GM23338 (cell line): ENCODE data around the gene VNN1. TPM values are rescaled to one million over a fixed set of nuclear protein-coding genes. Genes with fewer than 3 reads are reported as not detected.

Source experiments
- ATAC-seq: fragments of 200-7000 bp; cut with Tn5 transposase; 3 replicates; pipeline ENCODE4 v1.9.1; 2020
- DNase-seq: peaks from one replicate; pipeline ENCODE4 v3.0.0-alpha.2; 2015; ENCODE audit warnings: low spot score
- H2AFZ ChIP-seq: fragments of 200-600 bp; sonication (generic); 2 replicates; pipeline ENCODE4 v1.8.0; 2016; ENCODE audit warnings: antibody characterized with exemption, mild to moderate bottlenecking, moderate library complexity
- H3F3A ChIP-seq: fragments of 200-600 bp; sonication (generic); replicated peaks from 2 replicates; pipeline ENCODE4 v1.8.0; 2017; ENCODE audit warnings: antibody characterized with exemption, mixed run types, low read depth
- H3K27ac ChIP-seq: fragments of 200-600 bp; sonication (generic); 2 replicates; pipeline ENCODE4 v1.6.1; 2016; ENCODE audit warnings: low read depth
- H3K27me3 ChIP-seq: fragments of 200-600 bp; sonication (generic); 2 replicates; pipeline ENCODE4 v1.8.0; 2016; ENCODE audit warnings: mild to moderate bottlenecking, mixed run types, moderate library complexity; ENCODE audit not compliant: insufficient read depth
- H3K36me3 ChIP-seq: fragments of 200-600 bp; sonication (generic); 2 replicates; pipeline ENCODE4 v1.8.0; 2016; ENCODE audit warnings: mild to moderate bottlenecking; ENCODE audit not compliant: insufficient read depth
- H3K4me1 ChIP-seq: fragments of 200-600 bp; sonication (generic); 2 replicates; pipeline ENCODE4 v1.8.0; 2016; ENCODE audit warnings: mild to moderate bottlenecking, moderate library complexity; ENCODE audit not compliant: insufficient read depth
- H3K4me2 ChIP-seq: fragments of 200-600 bp; sonication (generic); 2 replicates; pipeline ENCODE4 v1.7.1; 2017; ENCODE audit warnings: mixed run types
- H3K4me3 ChIP-seq: fragments of 200-600 bp; sonication (generic); 2 replicates; pipeline ENCODE4 v1.6.1; 2016; ENCODE audit warnings: mixed run types
- H3K79me2 ChIP-seq: fragments of 200-600 bp; sonication (generic); replicated peaks from 2 replicates; pipeline ENCODE4 v1.8.0; 2017; ENCODE audit warnings: mild to moderate bottlenecking; ENCODE audit not compliant: insufficient read depth
- H3K9me2 ChIP-seq: fragments of 200-600 bp; sonication (generic); 2 replicates; pipeline ENCODE4 v1.8.0; 2017; ENCODE audit not compliant: insufficient read depth
- H4K20me1 ChIP-seq: fragments of 200-600 bp; sonication (generic); replicated peaks from 2 replicates; pipeline ENCODE4 v1.8.0; 2017; ENCODE audit warnings: mild to moderate bottlenecking; ENCODE audit not compliant: insufficient read depth
- H3K27ac Mint-ChIP-seq: 2 replicates; pipeline ENCODE4 v1.8.0; 2020; ENCODE audit warnings: inconsistent platforms, mild to moderate bottlenecking, moderate library complexity, mixed read lengths
- H3K27me3 Mint-ChIP-seq: 3 replicates; pipeline ENCODE4 v1.8.0; 2022; ENCODE audit warnings: low read depth, mild to moderate bottlenecking, moderate library complexity, mixed read lengths, inconsistent platforms; ENCODE audit not compliant: insufficient read depth, poor library complexity
- H3K36me3 Mint-ChIP-seq: 3 replicates; pipeline ENCODE4 v1.8.0; 2021; ENCODE audit warnings: low read depth, mild to moderate bottlenecking, inconsistent platforms, moderate library complexity, mixed read lengths
- H3K4me1 Mint-ChIP-seq: 3 replicates; pipeline ENCODE4 v1.8.0; 2020; ENCODE audit warnings: mild to moderate bottlenecking, inconsistent platforms, mixed read lengths
- H3K4me3 Mint-ChIP-seq: 3 replicates; pipeline ENCODE4 v1.8.0; 2021; ENCODE audit warnings: moderate library complexity, mild to moderate bottlenecking, inconsistent platforms, mixed read lengths
- H3K9me3 Mint-ChIP-seq: 3 replicates; pipeline ENCODE4 v1.8.0; 2020; ENCODE audit warnings: moderate library complexity, mild to moderate bottlenecking, inconsistent platforms, mixed read lengths
- CREB1 ChIP-seq: fragments of 250-450 bp; sonication (Bioruptor Pico); IDR thresholded peaks from 2 replicates; pipeline ENCODE4 v1.5.0; 2020; ENCODE audit warnings: low read depth, mild to moderate bottlenecking, moderate library complexity
- CTCF ChIP-seq, 2 experiments: fragments of 200-600 bp in 1 of 2; sonication (generic) in 1 of 2; conservative IDR thresholded peaks; 2 replicates each; pipeline versions ENCODE4 v1.5.1 to v1.6.1; 2016 to 2017; ENCODE audit warnings: antibody characterized with exemption in 2 of 2, low read depth in 2 of 2, mild to moderate bottlenecking in 2 of 2, moderate library complexity in 1 of 2
- EZH2 ChIP-seq: fragments of 200-600 bp; sonication (generic); IDR thresholded peaks from one replicate; pipeline ENCODE4 v1.8.0; 2017; ENCODE audit warnings: antibody characterized with exemption, mild to moderate bottlenecking, low read depth; ENCODE audit not compliant: unreplicated experiment
- EZH2phosphoT487 ChIP-seq: fragments of 200-600 bp; sonication (generic); IDR thresholded peaks from one replicate; pipeline ENCODE4 v1.8.1; 2018; ENCODE audit warnings: antibody characterized with exemption; ENCODE audit not compliant: unreplicated experiment
- JUNB ChIP-seq: IDR thresholded peaks from one replicate; pipeline ENCODE4 v1.6.1; 2016; ENCODE audit warnings: antibody characterized with exemption; ENCODE audit not compliant: unreplicated experiment
- NANOG ChIP-seq: IDR thresholded peaks from 2 replicates; pipeline ENCODE4 v1.6.1; 2016; ENCODE audit warnings: antibody characterized with exemption, borderline replicate concordance
- POLR2AphosphoS5 ChIP-seq: IDR thresholded peaks from 2 replicates; pipeline ENCODE4 v1.6.1; 2016; ENCODE audit warnings: antibody characterized with exemption, low read depth
- STAT1 ChIP-seq: IDR thresholded peaks from one replicate; pipeline ENCODE4 v1.6.1; 2016; ENCODE audit warnings: antibody characterized with exemption; ENCODE audit not compliant: unreplicated experiment
- ZNF114 ChIP-seq: fragments of 250-450 bp; sonication (Bioruptor Pico); IDR thresholded peaks from 2 replicates; pipeline ENCODE4 v1.5.0; 2020; ENCODE audit warnings: mild to moderate bottlenecking, moderate library complexity
- ZNF331 ChIP-seq: fragments of 250-450 bp; sonication (Bioruptor Pico); IDR thresholded peaks from 2 replicates; pipeline ENCODE4 v1.5.0; 2020; ENCODE audit warnings: low read depth, mild to moderate bottlenecking, moderate library complexity
- ZNF462 ChIP-seq: fragments of 250-450 bp; sonication (Bioruptor Pico); IDR thresholded peaks from 2 replicates; pipeline ENCODE4 v1.5.0; 2020; ENCODE audit warnings: mild to moderate bottlenecking, moderate library complexity
- polyA plus RNA-seq: library from polyadenylated mRNA; unstranded; fragments of >200 nt; fragmentation: Nextera tagmentation; extraction: Ambion mirVana; gene quantifications from 2 replicates; pipeline ENCODE4 v1.2.1, GENCODE V29; 2016
- total RNA-seq: library from RNA; depleted of rRNA; stranded (reverse); fragments of >200 nt; shearing (Covaris generic); gene quantifications from 2 replicates; pipeline ENCODE4 v1.2.3, GENCODE V29; 2014
- TF ChIP-seq, protein P1 (sequence below): IDR thresholded peaks from 2 replicates; pipeline ENCODE4 v1.6.1; 2016; ENCODE audit warnings: antibody characterized with exemption
- TF ChIP-seq, protein P2 (sequence below): IDR thresholded peaks from one replicate; pipeline ENCODE4 v1.6.1; 2018; ENCODE audit warnings: antibody characterized with exemption; ENCODE audit not compliant: unreplicated experiment

The VNN1 gene
- total and polyA plus RNA-seq, 2 experiments from 2014 or later = not detected

DNA sequence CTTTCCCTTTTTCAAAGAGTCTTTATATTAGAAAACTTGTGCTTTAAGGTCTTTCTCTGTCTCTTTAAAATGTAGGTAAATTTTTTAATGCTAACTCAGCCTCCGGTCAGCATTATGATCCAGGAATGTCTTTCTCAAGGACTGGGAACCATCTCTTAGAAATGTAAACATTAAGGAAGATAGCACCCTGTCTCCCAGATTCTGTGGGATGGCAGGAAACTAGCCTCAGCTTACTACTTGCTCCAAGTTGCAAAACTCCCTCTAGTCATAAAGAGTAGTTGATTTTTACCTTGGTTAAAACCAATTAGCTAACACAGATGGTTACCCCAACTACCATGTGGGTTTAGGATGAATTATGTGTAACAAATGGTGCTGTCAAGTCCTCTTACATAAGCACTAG, 50.2 kb downstream of the VNN1 start:
- no peaks in the 10 kb centered on the region for H3K27me3 Mint-ChIP-seq

More for the DNA sequence above, 50.2 kb downstream of the VNN1 start:
- no peak overlapping the region for H3K4me3 ChIP-seq
- H3K36me3 Mint-ChIP-seq = peaks cover 20% of the 10 kb centered on the region
- H3K27ac ChIP-seq = no peak overlapping the region
- no peak overlapping the region for H3K4me3 Mint-ChIP-seq
- H3K27ac Mint-ChIP-seq = no peak overlapping the region
- peaks cover 15% of the 10 kb centered on the region for H3K4me1 Mint-ChIP-seq
- H3K9me2 ChIP-seq = peaks cover 3% of the 10 kb centered on the region; the same call in 1 of the 2 replicates
- no peaks in the 10 kb centered on the region for H3F3A ChIP-seq
- no peak for ATAC-seq
- peaks cover 12% of the 10 kb centered on the region; the same call in 2 of the 3 replicates for H3K9me3 Mint-ChIP-seq
- H2AFZ ChIP-seq = no peak overlapping the region
- no peaks in the 10 kb centered on the region for H4K20me1 ChIP-seq
- DNase-seq = no peak
- H3K79me2 ChIP-seq = no peaks in the 10 kb centered on the region
- peaks cover 4% of the 10 kb centered on the region for H3K36me3 ChIP-seq
- H3K27me3 ChIP-seq = no peaks in the 10 kb centered on the region
- H3K4me1 ChIP-seq = peaks cover 8% of the 10 kb centered on the region
- TF ChIP-seq NANOG = no peak
- no peak for TF ChIP-seq ZNF462 (CRISPR knock-in tag)
- TF ChIP-seq, protein P1, sequence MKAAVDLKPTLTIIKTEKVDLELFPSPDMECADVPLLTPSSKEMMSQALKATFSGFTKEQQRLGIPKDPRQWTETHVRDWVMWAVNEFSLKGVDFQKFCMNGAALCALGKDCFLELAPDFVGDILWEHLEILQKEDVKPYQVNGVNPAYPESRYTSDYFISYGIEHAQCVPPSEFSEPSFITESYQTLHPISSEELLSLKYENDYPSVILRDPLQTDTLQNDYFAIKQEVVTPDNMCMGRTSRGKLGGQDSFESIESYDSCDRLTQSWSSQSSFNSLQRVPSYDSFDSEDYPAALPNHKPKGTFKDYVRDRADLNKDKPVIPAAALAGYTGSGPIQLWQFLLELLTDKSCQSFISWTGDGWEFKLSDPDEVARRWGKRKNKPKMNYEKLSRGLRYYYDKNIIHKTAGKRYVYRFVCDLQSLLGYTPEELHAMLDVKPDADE = no peak
- no peak for TF ChIP-seq JUNB
- no peak for TF ChIP-seq STAT1
- no peak for TF ChIP-seq EZH2
- no peak for TF ChIP-seq ZNF331
- TF ChIP-seq, protein P2, sequence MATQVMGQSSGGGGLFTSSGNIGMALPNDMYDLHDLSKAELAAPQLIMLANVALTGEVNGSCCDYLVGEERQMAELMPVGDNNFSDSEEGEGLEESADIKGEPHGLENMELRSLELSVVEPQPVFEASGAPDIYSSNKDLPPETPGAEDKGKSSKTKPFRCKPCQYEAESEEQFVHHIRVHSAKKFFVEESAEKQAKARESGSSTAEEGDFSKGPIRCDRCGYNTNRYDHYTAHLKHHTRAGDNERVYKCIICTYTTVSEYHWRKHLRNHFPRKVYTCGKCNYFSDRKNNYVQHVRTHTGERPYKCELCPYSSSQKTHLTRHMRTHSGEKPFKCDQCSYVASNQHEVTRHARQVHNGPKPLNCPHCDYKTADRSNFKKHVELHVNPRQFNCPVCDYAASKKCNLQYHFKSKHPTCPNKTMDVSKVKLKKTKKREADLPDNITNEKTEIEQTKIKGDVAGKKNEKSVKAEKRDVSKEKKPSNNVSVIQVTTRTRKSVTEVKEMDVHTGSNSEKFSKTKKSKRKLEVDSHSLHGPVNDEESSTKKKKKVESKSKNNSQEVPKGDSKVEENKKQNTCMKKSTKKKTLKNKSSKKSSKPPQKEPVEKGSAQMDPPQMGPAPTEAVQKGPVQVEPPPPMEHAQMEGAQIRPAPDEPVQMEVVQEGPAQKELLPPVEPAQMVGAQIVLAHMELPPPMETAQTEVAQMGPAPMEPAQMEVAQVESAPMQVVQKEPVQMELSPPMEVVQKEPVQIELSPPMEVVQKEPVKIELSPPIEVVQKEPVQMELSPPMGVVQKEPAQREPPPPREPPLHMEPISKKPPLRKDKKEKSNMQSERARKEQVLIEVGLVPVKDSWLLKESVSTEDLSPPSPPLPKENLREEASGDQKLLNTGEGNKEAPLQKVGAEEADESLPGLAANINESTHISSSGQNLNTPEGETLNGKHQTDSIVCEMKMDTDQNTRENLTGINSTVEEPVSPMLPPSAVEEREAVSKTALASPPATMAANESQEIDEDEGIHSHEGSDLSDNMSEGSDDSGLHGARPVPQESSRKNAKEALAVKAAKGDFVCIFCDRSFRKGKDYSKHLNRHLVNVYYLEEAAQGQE = no peak
- no peak for TF ChIP-seq POLR2AphosphoS5
- TF ChIP-seq EZH2phosphoT487 = no peak
- no peak for TF ChIP-seq CREB1 (CRISPR knock-in tag)
- no peak for TF ChIP-seq ZNF114 (CRISPR knock-in tag)
- TF ChIP-seq CTCF (conservative IDR thresholded peaks at IDR 0.05; ENCODE audit: low read depth in 2 of 2) = no peak
- H3K4me2 ChIP-seq = no peak overlapping the region
